ENCODE results near the gene PRPH2. TPM values are rescaled to one million over a fixed set of nuclear protein-coding genes. Genes with fewer than 3 reads are reported as not detected.

PRPH2 gene
- total and polyA plus RNA-seq, 2 donors from 2014 or later = 0.75 to 1.6 TPM

DNA sequence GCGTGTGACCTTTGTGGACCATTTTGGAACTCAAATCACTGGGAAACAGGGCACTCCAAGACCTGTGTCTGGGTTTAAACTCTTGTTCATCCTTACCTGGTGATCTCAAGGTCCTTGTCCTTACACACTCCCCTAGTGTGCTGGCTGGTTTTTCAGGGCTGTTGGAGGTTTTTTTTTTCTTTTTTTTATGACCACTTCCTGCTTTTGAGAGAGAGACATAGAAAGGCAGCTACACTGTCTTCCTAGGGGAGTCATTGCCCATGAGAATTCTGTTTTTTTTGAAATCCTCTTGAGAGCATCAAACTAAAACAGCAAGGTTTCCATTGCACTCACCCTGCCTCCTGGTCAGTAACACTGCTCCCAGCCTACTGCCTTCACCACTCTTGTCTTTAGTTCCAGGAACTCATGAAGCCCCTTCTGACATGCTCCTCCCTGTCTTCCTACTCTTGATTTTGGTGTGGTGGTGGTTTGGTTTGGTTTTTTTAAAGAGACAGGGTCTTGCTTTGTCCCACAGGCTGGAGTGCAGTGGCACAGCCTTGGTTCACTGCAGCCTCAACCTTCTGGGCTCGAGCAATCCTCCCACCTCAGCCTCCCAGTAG is 28.6 kb downstream of the PRPH2 start:
- H3K4me3 ChIP-seq (ENCODE audit: low read length in 3 of 3) = no peak overlapping the region
- FAIRE-seq = no peak
- TF ChIP-seq, protein P1, sequence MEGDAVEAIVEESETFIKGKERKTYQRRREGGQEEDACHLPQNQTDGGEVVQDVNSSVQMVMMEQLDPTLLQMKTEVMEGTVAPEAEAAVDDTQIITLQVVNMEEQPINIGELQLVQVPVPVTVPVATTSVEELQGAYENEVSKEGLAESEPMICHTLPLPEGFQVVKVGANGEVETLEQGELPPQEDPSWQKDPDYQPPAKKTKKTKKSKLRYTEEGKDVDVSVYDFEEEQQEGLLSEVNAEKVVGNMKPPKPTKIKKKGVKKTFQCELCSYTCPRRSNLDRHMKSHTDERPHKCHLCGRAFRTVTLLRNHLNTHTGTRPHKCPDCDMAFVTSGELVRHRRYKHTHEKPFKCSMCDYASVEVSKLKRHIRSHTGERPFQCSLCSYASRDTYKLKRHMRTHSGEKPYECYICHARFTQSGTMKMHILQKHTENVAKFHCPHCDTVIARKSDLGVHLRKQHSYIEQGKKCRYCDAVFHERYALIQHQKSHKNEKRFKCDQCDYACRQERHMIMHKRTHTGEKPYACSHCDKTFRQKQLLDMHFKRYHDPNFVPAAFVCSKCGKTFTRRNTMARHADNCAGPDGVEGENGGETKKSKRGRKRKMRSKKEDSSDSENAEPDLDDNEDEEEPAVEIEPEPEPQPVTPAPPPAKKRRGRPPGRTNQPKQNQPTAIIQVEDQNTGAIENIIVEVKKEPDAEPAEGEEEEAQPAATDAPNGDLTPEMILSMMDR (IDR thresholded peaks at IDR 0.05; ENCODE audit: borderline replicate concordance, extremely low read depth, insufficient read depth) = no peak
- H3K27me3 ChIP-seq (ENCODE audit: control insufficient read depth, insufficient read depth, low read length) = no peaks in the 10 kb centered on the region
- no peaks in the 10 kb centered on the region for H3K9me3 ChIP-seq (ENCODE audit: control insufficient read depth in 2 of 3, insufficient read depth in 1 of 3, low read length in 3 of 3)
- no peak overlapping the region for H3K9ac ChIP-seq (ENCODE audit: low read length in 3 of 3)
- intact Hi-C loops (cut with DNase I) = no loop called here
- H3K4me1 ChIP-seq (ENCODE audit: control insufficient read depth in 2 of 3, insufficient read depth in 2 of 3, low read depth in 1 of 3, low read length in 3 of 3) = peaks cover 0 to 6% (median 0%) of the 10 kb centered on the region in 3 donors
- DNase-seq = no peak
- peaks cover 0 to 31% (median 30%) of the 10 kb centered on the region in 3 donors for H3K36me3 ChIP-seq (ENCODE audit: control insufficient read depth in 2 of 3, insufficient read depth in 3 of 3, low read length in 3 of 3)
- H3K27ac ChIP-seq (ENCODE audit: low read depth in 2 of 2, low read length in 2 of 2) = no peak overlapping the region

DNA sequence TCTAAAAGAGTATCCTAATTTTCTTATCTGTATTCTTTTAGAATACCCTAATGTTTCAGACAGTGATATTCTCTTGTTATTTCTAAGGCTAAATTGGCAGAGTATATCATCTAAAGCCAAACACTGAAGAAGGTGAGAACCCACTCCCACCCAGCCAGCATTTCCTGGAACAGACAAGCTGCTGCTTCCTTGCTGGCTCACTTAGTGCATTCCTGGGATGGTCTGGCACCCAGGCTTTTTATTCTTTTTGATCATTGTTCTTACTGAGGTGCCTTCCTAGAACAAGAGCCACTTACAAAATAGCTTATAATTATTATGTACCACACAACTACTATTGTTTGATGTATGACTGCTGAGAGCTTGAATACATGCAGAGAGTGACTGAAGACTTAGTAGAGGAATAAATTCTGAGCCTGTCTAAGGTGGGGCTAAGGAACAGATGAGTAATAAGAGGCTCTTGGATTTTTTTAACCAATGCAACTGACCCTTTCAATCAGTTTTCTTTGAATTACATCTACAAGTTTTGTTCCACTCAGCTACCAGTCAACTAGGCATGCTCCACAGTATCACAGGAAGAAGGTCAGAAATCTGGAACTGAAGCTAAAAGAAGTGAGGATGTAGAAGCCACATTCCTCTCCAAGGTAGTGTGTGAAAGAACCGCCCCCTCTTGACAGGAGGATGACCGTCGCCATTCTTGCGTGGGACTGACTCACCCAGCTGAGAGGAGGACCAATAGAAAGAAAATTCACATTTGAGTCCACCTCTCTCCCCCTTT is 30.1 kb downstream of the PRPH2 start:
- FAIRE-seq (no peak), DNase-seq (no peak)
- Histone ChIP-seq H3K27me3 (ENCODE audit: control insufficient read depth, insufficient read depth, low read length) (no peaks in the 10 kb centered on the region), H3K9ac (ENCODE audit: low read length in 3 of 3) (no peak overlapping the region), H3K4me1 (ENCODE audit: control insufficient read depth in 2 of 3, insufficient read depth in 2 of 3, low read depth in 1 of 3, low read length in 3 of 3) (peaks cover 0 to 6% (median 0%) of the 10 kb centered on the region in 3 donors), H3K27ac (ENCODE audit: low read depth in 2 of 2, low read length in 2 of 2) (no peak overlapping the region), H3K4me3 (ENCODE audit: low read length in 3 of 3) (no peak overlapping the region), H3K9me3 (ENCODE audit: control insufficient read depth in 2 of 3, insufficient read depth in 1 of 3, low read length in 3 of 3) (no peaks in the 10 kb centered on the region), H3K36me3 (ENCODE audit: control insufficient read depth in 2 of 3, insufficient read depth in 3 of 3, low read length in 3 of 3) (peaks cover 2 to 41% (median 37%) of the 10 kb centered on the region in 3 donors)
- TF ChIP-seq, protein P1 (IDR thresholded peaks at IDR 0.05; ENCODE audit: borderline replicate concordance, extremely low read depth, insufficient read depth) = no peak
- intact Hi-C loops (cut with DNase I) = no loop called here

DNA sequence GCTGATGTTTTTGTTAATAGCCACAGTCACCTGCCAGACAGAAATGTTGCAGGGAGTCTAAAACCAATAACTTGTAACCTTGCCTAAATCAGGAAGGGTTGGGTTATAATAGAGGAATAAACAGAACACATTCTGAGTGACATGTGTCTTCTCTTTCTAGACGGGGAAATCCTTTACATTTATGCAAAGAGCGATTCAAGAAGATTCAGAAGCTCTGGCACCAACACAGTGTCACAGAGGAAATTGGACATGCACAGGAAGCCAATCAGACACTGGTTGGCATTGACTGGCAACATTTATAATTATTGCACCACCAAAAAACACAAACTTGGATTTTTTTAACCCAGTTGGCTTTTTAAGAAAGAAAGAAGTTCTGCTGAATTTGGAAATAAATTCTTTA is 31.5 kb downstream of the PRPH2 start:
- H3K27ac ChIP-seq (ENCODE audit: low read depth in 2 of 2, low read length in 2 of 2) = peak overlapping the region; percentile 35 to 53
- H3K9ac ChIP-seq (ENCODE audit: low read length in 3 of 3) = no peak overlapping the region
- no peak overlapping the region for H3K4me3 ChIP-seq (ENCODE audit: low read length in 3 of 3)
- H3K27me3 ChIP-seq (ENCODE audit: control insufficient read depth, insufficient read depth, low read length) = no peaks in the 10 kb centered on the region
- peaks cover 2 to 41% (median 37%) of the 10 kb centered on the region in 3 donors for H3K36me3 ChIP-seq (ENCODE audit: control insufficient read depth in 2 of 3, insufficient read depth in 3 of 3, low read length in 3 of 3)
- TF ChIP-seq, protein P1 (IDR thresholded peaks at IDR 0.05; ENCODE audit: borderline replicate concordance, extremely low read depth, insufficient read depth) = no peak
- peaks cover 0 to 6% (median 0%) of the 10 kb centered on the region in 3 donors for H3K4me1 ChIP-seq (ENCODE audit: control insufficient read depth in 2 of 3, insufficient read depth in 2 of 3, low read depth in 1 of 3, low read length in 3 of 3)
- H3K9me3 ChIP-seq (ENCODE audit: control insufficient read depth in 2 of 3, insufficient read depth in 1 of 3, low read length in 3 of 3) = no peaks in the 10 kb centered on the region
- DNase-seq = no peak
- FAIRE-seq = no peak
- intact Hi-C loops (cut with DNase I) = no loop called here

Data from kidney (tissue), 14 donors.